Right ventricle myocardium inferior (tissue), 1 donor: Measurements from ENCODE around the gene RNF145. TPM values are rescaled to one million over a fixed set of nuclear protein-coding genes. Genes with fewer than 3 reads are reported as not detected.

Experiments used
- ATAC-seq: fragments of 200-7000 bp; cut with Tn5 transposase; one replicate; pipeline ENCODE4 v1.9.1; 2020; ENCODE audit warnings: mild to moderate bottlenecking, moderate library complexity
- DNase-seq: peaks from one replicate; pipeline ENCODE4 v3.0.0; 2021; ENCODE audit errors: missing footprints
- intact Hi-C: fragments of 100-400 bp; cut with DNase I; formaldehyde crosslinking; loops from one replicate; pipeline ENCODE4 v1.11.0; 2022
- total RNA-seq: library from RNA; stranded (reverse); fragmentation: NEBNext Ultra II Directional; extraction: Animal tissue kit (Norgen Biotek cat#: 25700); gene quantifications from one replicate; pipeline ENCODE4 v1.2.1, GENCODE V29; 2021
- donor health status: DM: no; HTN: yes; CAD: no; lungs with severe emphysema.

Gene RNF145
- total RNA-seq, 1 donor from 2014 or later: 21.9 TPM

- DNase-seq: no peak
- ATAC-seq: no peak
- intact Hi-C loops: no loop called here
Measured at GRCh38 chr5:159224471-159224870, 15.1 kb upstream of the RNF145 start.

DNA sequence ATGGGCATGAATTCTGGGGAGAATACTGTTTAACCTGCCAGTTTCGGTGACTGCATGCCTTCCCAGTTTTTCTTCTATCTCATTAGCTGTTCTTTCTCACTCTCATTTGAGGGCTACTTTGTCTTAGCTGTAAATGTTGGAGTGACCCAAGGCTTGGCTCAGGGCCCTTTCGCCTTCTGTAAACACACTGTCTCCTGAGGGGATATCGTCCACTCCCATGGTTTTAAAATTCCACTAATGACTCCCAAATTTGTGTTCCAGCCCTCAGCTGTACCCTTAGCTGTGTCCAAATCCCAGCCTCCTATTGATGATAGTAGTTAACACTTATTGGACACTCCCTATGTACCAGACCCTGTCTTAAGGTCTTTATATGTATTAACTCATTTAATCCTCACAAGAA, 14.1 kb upstream of the RNF145 start:
- no peak for DNase-seq

DNA sequence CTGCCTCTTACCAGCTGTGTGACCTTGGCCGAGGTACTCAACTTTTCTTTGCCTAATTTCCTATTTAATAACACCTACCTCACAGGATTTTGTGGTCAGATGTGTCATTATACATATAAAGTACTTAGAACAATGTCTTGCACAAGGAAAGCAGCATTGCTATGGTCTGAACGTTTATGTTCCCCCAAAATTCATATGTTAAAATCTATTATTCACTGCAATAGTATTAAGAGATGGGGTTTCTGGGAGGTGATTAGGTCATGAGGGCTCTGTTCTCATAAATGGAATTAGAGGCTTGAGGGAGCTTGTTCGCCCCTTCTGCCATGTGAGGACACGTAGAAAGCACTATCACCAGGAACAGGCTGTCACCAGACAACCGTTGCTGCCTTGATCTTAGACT, 10.9 kb upstream of the RNF145 start:
- ATAC-seq (no peak), DNase-seq (no peak)
- intact Hi-C loops: no loop called here

More for the DNA sequence above, 14.1 kb upstream of the RNF145 start:
- ATAC-seq: peak; percentile 64
- intact Hi-C loops: no loop called here

DNA sequence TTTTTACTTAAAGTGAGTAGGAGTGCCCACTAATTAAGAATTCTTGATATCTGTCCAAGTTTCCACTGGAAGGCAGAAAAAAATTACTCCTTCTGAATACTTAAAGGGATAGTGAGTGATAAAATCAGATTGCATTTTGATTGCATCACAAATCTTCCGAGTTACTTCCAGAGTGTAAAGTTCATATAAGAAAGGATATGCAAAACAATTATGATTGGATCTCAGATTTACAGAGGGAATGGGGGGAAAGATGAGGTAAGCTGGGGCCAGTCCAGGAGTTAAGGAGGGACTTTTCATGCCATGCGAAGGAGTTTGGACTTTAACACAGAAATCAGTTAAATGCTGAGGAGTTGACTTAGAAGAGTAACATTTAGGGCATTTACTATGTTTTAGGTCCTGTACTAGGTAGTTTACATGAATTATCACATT, 9.3 kb upstream of the RNF145 start:
- intact Hi-C loops: no loop called here
- DNase-seq (no peak), ATAC-seq (no peak)

DNA sequence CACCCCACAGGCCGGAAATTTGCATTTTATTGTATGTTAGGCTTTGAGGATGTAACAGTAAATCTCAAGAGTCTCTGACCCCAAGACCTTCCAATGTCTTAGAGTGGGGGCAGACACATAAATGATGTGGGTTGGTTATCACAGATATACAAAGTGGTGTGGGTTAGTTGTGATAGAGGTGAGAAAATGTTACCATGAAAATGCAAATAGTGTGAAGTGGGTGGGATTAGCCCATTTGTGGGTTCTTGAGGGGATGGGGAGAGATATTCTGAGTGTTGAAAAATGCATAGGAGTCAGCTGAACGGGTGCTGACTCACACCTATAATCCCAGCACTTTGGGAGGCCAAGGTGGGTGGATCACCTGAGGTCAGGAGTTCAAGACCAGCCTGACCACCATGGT, 7.9 kb upstream of the RNF145 start:
- ATAC-seq (no peak), DNase-seq (no peak)
- intact Hi-C loops: no loop called here

GRCh38 chr5:159216454-159216853, 7.1 kb upstream of the RNF145 start:
- intact Hi-C loops: no loop called here
- ATAC-seq: no peak
- no peak for DNase-seq

- ATAC-seq: no peak
- DNase-seq: no peak
- intact Hi-C loops: no loop called here
Measured at GRCh38 chr5:159215886-159216285, 6.5 kb upstream of the RNF145 start.

DNA sequence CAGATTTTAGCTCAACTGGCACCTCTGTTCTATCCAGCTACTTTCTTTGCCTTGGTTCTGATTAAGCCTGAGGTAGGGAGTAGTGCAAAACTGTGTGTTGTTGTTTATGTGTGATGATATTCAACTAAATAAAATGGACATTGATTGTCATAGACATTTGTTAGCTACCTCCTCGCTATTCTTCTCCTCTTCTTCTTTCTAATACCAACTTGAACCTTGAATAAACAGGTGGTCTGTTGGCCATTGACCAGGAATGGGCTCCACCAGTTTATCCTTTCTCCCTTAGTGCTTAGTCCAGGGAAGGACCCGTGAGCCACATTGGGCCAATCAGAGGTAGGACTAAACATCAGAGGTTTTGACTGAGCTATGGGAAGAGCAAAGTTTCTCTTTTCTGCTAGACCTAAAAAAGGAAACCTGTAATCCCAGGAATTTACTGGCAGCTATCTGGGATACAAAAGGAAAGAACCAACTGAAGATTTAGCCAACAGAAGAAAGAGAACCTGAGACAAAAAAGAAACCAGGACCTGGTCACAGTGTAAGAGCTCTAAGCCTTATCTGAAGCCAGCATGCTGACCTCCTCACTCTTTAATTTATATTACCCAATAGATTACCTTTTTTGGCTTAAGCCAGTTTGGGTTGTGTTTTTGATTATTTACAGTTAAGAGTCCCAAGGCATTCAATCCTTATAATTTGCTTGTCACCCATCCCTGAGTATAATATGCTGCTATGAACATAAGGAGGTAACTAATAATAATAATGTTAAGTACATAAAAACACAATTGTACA, 5.3 kb upstream of the RNF145 start:
- DNase-seq (no peak), ATAC-seq (no peak)
- intact Hi-C loops: no loop called here

DNA sequence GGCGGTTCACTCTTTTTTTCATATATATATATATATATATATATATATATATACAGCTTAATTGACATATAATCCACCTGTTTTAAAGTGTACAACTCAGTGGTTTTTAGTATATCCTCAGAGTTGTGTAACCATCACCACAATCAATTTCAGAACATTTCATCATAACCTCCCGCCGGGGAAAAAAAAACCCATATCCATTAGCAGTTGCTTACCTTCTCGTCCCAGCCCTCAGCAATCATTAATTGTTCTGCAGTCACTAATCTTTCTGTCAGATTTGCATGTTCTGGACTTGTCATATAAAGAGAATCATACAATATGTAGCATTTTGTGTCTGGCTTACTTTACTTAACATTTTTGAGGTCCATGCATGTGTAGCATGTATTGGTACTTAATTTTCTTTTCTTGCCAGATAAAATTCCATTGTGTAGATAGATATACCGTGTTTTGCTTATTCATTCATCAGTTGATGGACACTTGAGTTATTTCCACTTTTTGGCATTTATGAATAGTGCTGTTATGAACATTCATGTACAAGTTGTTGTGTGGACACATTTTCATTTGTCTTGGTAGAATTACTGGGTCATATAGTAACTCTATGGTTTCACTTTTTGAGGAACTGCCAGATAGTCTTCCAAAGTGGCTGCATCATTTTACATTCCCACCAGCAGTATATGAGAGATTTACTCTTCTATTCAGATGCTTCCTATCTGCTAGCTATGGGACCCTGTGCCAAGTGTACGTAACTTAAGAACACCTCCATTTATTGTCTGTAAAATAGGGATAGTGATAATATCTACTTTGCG, 3.5 kb upstream of the RNF145 start:
- ATAC-seq (no peak), DNase-seq (no peak)
- intact Hi-C loops: no loop called here

DNA sequence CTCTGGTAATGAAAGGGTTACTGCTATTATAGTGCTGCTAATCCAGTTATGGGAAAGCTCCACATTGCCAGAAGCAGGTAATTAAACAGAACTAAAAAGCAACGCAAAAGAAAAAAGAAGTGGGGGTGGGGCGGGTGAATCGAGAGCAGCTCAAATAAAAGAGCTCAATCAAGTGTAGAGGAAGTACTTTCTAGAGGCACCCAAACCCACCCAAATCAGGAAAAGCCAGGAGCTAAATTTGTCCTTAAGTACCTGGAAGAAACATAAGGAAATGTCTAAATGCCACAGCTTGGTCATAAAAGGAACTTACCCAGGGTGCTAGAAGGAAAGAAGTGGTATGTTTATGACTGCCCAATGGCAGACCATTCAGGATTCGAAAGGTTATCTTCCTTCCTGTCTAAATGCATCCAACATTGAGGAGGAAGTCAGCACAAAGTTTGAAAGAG, 2.4 kb upstream of the RNF145 start:
- intact Hi-C loops: no loop called here
- ATAC-seq: no peak
- no peak for DNase-seq

DNA sequence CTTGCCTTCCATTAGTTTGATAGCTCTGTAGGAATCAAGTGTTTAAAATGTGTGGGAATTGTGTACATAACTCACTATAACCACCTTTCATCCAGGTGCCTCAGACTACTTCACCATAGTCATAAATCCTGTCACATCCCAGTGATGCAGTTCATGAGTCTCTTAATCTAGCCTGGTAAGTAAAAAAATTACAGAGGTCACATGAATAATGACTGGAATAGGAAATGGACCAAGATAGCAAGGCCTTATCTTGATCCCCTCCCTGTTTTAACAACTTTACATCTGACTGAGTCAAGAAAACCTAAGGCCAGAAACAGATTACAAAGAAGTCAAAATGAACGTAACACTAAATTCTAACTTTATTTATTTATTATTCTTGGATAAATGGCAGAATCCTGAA, 1.5 kb upstream of the RNF145 start:
- ATAC-seq (no peak), DNase-seq (no peak)
- intact Hi-C loops: no loop called here

GRCh38 chr5:159210210-159210661, 883 bp upstream of the RNF145 start:
- intact Hi-C loops: no loop called here
- ATAC-seq (no peak), DNase-seq (no peak)

DNA sequence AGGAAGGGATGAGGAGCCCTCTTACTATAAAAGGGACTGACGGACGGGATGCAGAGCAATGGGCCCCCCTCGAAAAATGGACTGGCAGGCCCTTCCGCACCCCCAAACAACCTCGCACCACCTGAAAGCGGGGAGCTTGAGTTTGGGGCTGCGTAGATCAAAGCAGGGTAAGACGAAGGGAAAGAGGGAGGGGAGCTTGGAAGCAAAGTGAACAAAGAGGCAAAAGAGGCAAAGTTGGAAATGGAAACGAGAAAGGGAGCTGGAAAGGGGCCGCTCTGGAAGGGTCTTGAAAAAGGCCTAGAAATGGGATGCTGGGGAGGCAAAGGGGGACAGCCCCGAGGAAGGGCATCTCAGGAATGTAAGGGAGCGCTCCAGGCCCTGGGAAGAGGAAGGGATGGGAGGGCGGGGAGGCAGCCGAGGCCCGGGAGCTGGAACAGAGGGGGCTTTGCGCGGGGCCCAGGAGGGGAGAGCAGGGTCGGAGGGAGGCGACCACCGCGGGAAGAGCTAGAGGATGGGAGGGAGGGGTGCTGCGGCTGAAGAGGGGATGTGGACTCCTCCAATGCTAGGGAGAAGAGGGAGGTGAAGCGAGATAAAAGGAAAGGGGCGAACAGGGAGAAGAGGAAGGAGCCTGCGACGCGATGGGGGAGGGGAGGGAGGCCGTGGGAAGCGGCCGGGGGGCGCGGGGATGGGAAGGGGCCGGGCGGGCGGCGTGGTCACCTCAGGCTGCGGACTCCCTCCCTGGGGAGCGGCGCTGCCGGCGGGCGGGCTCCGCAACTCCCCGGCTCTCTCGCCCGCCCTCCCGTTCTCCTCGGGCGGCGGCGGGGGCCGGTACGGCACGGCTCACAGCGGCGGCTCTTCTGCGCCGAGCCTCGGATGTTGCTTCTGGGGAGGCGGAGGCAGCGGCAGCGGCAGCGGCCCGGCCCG, 577 bp downstream of the RNF145 start:
- DNase-seq: peak; percentile 72
- intact Hi-C loops: loop anchor here (2.0 to 5.0 kb wide), 3 partner anchors 34 to 54 kb away; partner anchors contain the start of gene UBLCP1
- peak; percentile 45 for ATAC-seq

GRCh38 chr5:159207686-159208513, 1.5 kb downstream of the RNF145 start:
- intact Hi-C loops: loop anchor here (2.0 to 5.0 kb wide), 3 partner anchors 33 to 55 kb away; partner anchors contain the start of gene UBLCP1
- peak; percentile 80 for ATAC-seq
- peak; percentile 93 for DNase-seq

GRCh38 chr5:159207222-159207685, 2.1 kb downstream of the RNF145 start:
- DNase-seq: no peak
- ATAC-seq: no peak
- intact Hi-C loops: loop anchor here (5.0 kb wide), 1 partner anchor 50 kb away; no protein-coding TSS in a partner anchor

GRCh38 chr5:159206818-159207217, 2.5 kb downstream of the RNF145 start:
- no peak for DNase-seq
- ATAC-seq: no peak
- intact Hi-C loops: loop anchor here (5.0 kb wide), 1 partner anchor 50 kb away; no protein-coding TSS in a partner anchor

GRCh38 chr5:159206368-159206767, 3.0 kb downstream of the RNF145 start:
- intact Hi-C loops: loop anchor here (5.0 kb wide), 1 partner anchor 49 kb away; no protein-coding TSS in a partner anchor
- DNase-seq: no peak
- no peak for ATAC-seq

GRCh38 chr5:159203351-159203750, 6.0 kb downstream of the RNF145 start:
- DNase-seq (no peak), ATAC-seq (no peak)
- intact Hi-C loops: no loop called here
